PC-9 (cell line): ENCODE measurements around the gene NPS. TPM values are rescaled to one million over a fixed set of nuclear protein-coding genes. Genes with fewer than 3 reads are reported as not detected.

Experiments used
- Bru-seq: library from RNA; stranded (reverse); fragments of 400-500 nt; gene quantifications from one replicate; lab custom pipeline; 2021; lab: Mats Ljungman, UMichigan
- BruChase-seq, 2 experiments: library from RNA; stranded (reverse); fragments of 400-500 nt; gene quantifications; one replicate each; lab custom pipeline; 2021; lab: Mats Ljungman, UMichigan
- BruUV-seq: library from RNA; stranded (reverse); fragments of 400-500 nt; replicated peaks from 2 replicates; lab custom pipeline; 2021; lab: Mats Ljungman, UMichigan
- CTCF ChIA-PET: fragments of 300-600 bp; sonication (Branson Sonifier 250); formaldehyde crosslinking; loops from one replicate; lab custom pipeline; 2022; ENCODE audit warnings: antibody characterized with exemption; lab: Charles Lee
- POLR2A ChIA-PET: fragments of 300-600 bp; sonication (Branson Sonifier 250); formaldehyde crosslinking; loops from one replicate; lab custom pipeline; 2022; ENCODE audit warnings: antibody characterized with exemption; ENCODE audit not compliant: unreplicated experiment; lab: Charles Lee
- DNase-seq, 2 experiments: peaks; one replicate each; pipeline versions ENCODE4 v3.0.0 to v3.0.0-alpha.2; 2015 to 2022; ENCODE audit warnings: mixed read lengths in 1 of 2
- H2AFZ ChIP-seq: fragments of 200-600 bp; sonication (generic); 2 replicates; pipeline ENCODE4 v1.8.1; 2017; ENCODE audit warnings: antibody characterized with exemption
- H3F3A ChIP-seq: fragments of 200-600 bp; sonication (generic); 2 replicates; pipeline ENCODE4 v1.8.1; 2017; ENCODE audit warnings: antibody characterized with exemption, mild to moderate bottlenecking, low read depth; ENCODE audit not compliant: insufficient read depth
- H3K27ac ChIP-seq: fragments of 200-600 bp; sonication (generic); 2 replicates; pipeline ENCODE4 v1.6.1; 2016; ENCODE audit warnings: mixed run types
- H3K27me3 ChIP-seq: fragments of 200-600 bp; sonication (generic); 2 replicates; pipeline ENCODE4 v1.6.1; 2016; ENCODE audit warnings: low read depth, mixed run types; ENCODE audit not compliant: insufficient read depth
- H3K36me3 ChIP-seq: fragments of 200-600 bp; sonication (generic); 2 replicates; pipeline ENCODE4 v1.6.1; 2016; ENCODE audit warnings: low read depth, mixed run types
- H3K4me1 ChIP-seq: fragments of 200-600 bp; sonication (generic); replicated peaks from 2 replicates; pipeline ENCODE4 v1.6.1; 2016; ENCODE audit warnings: mixed run types; ENCODE audit not compliant: insufficient read depth
- H3K4me2 ChIP-seq: fragments of 200-600 bp; sonication (generic); 2 replicates; pipeline ENCODE4 v1.6.1; 2017; ENCODE audit warnings: mixed run types
- H3K4me3 ChIP-seq: fragments of 200-600 bp; sonication (generic); 2 replicates; pipeline ENCODE4 v1.6.1; 2016; ENCODE audit warnings: mixed run types
- H3K79me2 ChIP-seq: fragments of 200-600 bp; sonication (generic); 2 replicates; pipeline ENCODE4 v1.6.1; 2017; ENCODE audit warnings: low read depth, mixed run types
- H3K9me2 ChIP-seq: fragments of 200-600 bp; sonication (generic); 2 replicates; pipeline ENCODE4 v1.8.1; 2017; ENCODE audit warnings: mild to moderate bottlenecking; ENCODE audit not compliant: insufficient read depth
- H3K9me3 ChIP-seq: fragments of 200-600 bp; sonication (generic); 2 replicates; pipeline ENCODE4 v1.8.1; 2016; ENCODE audit warnings: low read depth; ENCODE audit not compliant: insufficient read depth
- H4K20me1 ChIP-seq: fragments of 200-600 bp; sonication (generic); 2 replicates; pipeline ENCODE4 v1.8.1; 2017; ENCODE audit not compliant: insufficient read depth
- EZH2 ChIP-seq: fragments of 200-600 bp; sonication (generic); IDR thresholded peaks from 2 replicates; pipeline ENCODE4 v1.8.0; 2017; ENCODE audit warnings: antibody characterized with exemption, low read depth
- intact Hi-C: fragments of 100-400 bp; cut with micrococcal nuclease; formaldehyde crosslinking; loops from one replicate; pipeline ENCODE4 v1.10.0; 2022; ENCODE audit not compliant: unreplicated experiment
- long read RNA-seq: library from polyadenylated mRNA; stranded (forward); transcript quantifications from one replicate; pipeline ENCODE4 v2.0.0, GENCODE V29; 2022
- total RNA-seq: library from RNA; stranded (reverse); gene quantifications from 2 replicates; pipeline ENCODE4 v1.2.3, GENCODE V29; 2021
- TF ChIP-seq, protein P1 (sequence below): fragments of 200-600 bp; sonication (generic); conservative IDR thresholded peaks from 2 replicates; pipeline ENCODE4 v1.6.1; 2017; ENCODE audit warnings: mixed run types, antibody characterized with exemption, mild to moderate bottlenecking, moderate library complexity

The NPS gene, protein sequence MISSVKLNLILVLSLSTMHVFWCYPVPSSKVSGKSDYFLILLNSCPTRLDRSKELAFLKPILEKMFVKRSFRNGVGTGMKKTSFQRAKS
- total RNA-seq = not detected in 2 replicates
- not detected for Bru-seq, nascent RNA
- BruChase-seq, experiment 1, labeled RNA remaining after a 2-hour chase = not detected
- BruChase-seq, experiment 2, labeled RNA remaining after a 6-hour chase = not detected
- long read RNA-seq = 0 reads

DNA sequence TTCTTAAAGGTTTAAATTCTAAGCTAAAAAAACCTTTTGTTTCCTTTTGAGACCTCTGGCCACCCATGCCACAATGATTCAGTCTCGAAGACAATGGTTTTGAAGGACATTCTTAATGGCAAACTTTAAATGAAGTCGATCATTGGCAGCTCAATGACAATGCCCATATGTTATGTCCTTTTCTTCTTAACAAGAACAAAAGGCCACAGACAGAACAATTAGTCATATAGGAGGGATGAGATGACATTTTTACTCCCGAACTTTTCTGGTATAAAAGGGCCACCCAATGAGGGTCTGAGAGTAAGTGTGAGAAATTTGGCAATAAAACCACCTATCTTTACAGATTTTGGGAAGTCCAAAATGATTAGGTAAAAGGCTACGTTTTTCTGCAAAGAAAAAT, at the start of gene NPS:
TSS of gene NPS (plus strand) at position 301 of the 400 bp plus-strand sequence. CDS start at position 361, 60 bp downstream.
- DNase-seq = no peak
- intact Hi-C loops = no loop called here
- H3K4me3 ChIP-seq = no peak within 1 kb of the TSS
- no peak within 1 kb of the TSS for H3K27ac ChIP-seq
- no peak within 1 kb of the TSS for H3K4me2 ChIP-seq
- no peaks in the 10 kb centered on the region for H3K36me3 ChIP-seq
- H3K4me1 ChIP-seq = no peaks in the 10 kb centered on the region
- no peaks in the 10 kb centered on the region for H3K9me2 ChIP-seq
- no peak within 1 kb of the TSS for H2AFZ ChIP-seq
- no peaks in the 10 kb centered on the region for H4K20me1 ChIP-seq
- no peaks in the 10 kb centered on the region for H3F3A ChIP-seq
- H3K79me2 ChIP-seq = no peaks in the 10 kb centered on the region
- ChIA-PET CTCF (no interaction called here), POLR2A (no interaction called here)
- no peaks in the 10 kb centered on the region for H3K9me3 ChIP-seq
- BruUV-seq = no TSS peak
- TF ChIP-seq EZH2 = no peak
- TF ChIP-seq, protein P1, sequence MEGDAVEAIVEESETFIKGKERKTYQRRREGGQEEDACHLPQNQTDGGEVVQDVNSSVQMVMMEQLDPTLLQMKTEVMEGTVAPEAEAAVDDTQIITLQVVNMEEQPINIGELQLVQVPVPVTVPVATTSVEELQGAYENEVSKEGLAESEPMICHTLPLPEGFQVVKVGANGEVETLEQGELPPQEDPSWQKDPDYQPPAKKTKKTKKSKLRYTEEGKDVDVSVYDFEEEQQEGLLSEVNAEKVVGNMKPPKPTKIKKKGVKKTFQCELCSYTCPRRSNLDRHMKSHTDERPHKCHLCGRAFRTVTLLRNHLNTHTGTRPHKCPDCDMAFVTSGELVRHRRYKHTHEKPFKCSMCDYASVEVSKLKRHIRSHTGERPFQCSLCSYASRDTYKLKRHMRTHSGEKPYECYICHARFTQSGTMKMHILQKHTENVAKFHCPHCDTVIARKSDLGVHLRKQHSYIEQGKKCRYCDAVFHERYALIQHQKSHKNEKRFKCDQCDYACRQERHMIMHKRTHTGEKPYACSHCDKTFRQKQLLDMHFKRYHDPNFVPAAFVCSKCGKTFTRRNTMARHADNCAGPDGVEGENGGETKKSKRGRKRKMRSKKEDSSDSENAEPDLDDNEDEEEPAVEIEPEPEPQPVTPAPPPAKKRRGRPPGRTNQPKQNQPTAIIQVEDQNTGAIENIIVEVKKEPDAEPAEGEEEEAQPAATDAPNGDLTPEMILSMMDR = no peak
- peaks cover 8% of the 10 kb centered on the region for H3K27me3 ChIP-seq

DNA sequence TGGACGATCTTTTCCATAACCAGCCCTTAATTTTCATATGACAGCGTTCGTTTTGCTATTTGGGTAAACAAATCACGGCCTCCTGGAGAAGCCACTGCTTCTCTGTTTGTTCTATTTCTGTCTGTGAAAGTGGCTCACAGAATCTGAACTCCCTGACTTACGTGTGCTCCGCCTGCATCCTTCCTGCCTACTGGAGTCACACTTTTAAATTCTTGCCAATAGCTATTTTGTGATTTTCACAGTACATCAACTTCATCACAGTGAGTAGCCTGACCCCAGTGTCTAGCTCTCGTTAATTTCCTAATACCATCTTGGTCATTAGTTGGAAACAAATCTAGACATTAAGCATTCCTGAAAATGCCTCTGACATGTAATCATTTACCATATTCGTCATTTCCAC, 49.0 kb upstream of the NPS start:
- no peak for TF ChIP-seq EZH2
- TF ChIP-seq, protein P1 = no peak
- Histone ChIP-seq H3K4me3 (no peak overlapping the region), H3K4me2 (no peak overlapping the region), H3K27me3 (peaks cover 77% of the 10 kb centered on the region), H3K4me1 (no peaks in the 10 kb centered on the region), H4K20me1 (no peaks in the 10 kb centered on the region), H3K27ac (no peak overlapping the region), H3K36me3 (no peaks in the 10 kb centered on the region), H3K9me2 (no peaks in the 10 kb centered on the region), H3K79me2 (no peaks in the 10 kb centered on the region), H3F3A (no peaks in the 10 kb centered on the region), H2AFZ (no peak overlapping the region), H3K9me3 (no peaks in the 10 kb centered on the region)
- CTCF ChIA-PET = no interaction called here
- BruUV-seq = no TSS peak
- no peak for DNase-seq
- intact Hi-C loops = no loop called here
- POLR2A ChIA-PET = no interaction called here

GRCh38 chr10:127506094-127506493, 43.0 kb upstream of the NPS start:
- TF ChIP-seq, protein P1 = no peak
- TF ChIP-seq EZH2 = no peak
- no peak overlapping the region for H2AFZ ChIP-seq
- H3K4me1 ChIP-seq = no peaks in the 10 kb centered on the region
- peaks cover 48% of the 10 kb centered on the region for H3K27me3 ChIP-seq
- no peak for DNase-seq
- CTCF ChIA-PET = no interaction called here
- intact Hi-C loops = no loop called here
- H3K79me2 ChIP-seq = no peaks in the 10 kb centered on the region
- H3K4me3 ChIP-seq = no peak overlapping the region
- BruUV-seq = no TSS peak
- POLR2A ChIA-PET = no interaction called here
- H3K27ac ChIP-seq = no peak overlapping the region
- H3K4me2 ChIP-seq = no peak overlapping the region
- H3F3A ChIP-seq = no peaks in the 10 kb centered on the region
- H3K9me3 ChIP-seq = no peaks in the 10 kb centered on the region
- H3K36me3 ChIP-seq = no peaks in the 10 kb centered on the region
- no peaks in the 10 kb centered on the region for H4K20me1 ChIP-seq
- H3K9me2 ChIP-seq = no peaks in the 10 kb centered on the region
